ENCODE results near the gene FXYD1.

DNA sequence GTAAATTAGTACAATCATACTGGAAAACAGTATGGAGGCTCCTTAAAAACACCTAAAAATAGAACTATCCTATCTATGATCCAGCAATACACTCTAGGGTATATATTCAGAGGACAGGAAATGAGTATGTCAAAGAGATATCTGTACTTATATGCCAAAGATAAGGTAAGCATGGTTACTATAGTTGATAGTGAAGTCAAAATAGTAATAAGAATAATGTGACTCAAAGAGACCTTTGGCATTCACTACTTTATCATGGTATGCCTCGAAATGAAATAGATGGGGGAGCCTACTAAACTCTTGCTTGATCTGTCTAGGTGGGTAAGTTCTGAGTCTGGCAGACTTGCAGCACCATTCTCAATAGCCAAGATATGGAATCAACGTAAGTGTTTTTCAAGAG, 46.3 kb downstream of the FXYD1 start:
- TF ChIP-seq LEF1 (IDR thresholded peaks at IDR 0.05; ENCODE audit: borderline replicate concordance) (no peak), ZNF384 (IDR thresholded peaks at IDR 0.05) (no peak), ELF4 (IDR thresholded peaks at IDR 0.05) (no peak), TARDBP (IDR thresholded peaks at IDR 0.05) (no peak), SP1 (IDR thresholded peaks at IDR 0.05) (no peak), SUZ12 (IDR thresholded peaks at IDR 0.05) (no peak), FOXK2 (IDR thresholded peaks at IDR 0.05) (no peak), HDGF (IDR thresholded peaks at IDR 0.05; ENCODE audit: borderline replicate concordance) (no peak)
